ENCODE data around the gene MBLAC1. TPM values are rescaled to one million over a fixed set of nuclear protein-coding genes. Genes with fewer than 3 reads are reported as not detected.

MBLAC1 gene
- total RNA-seq, 4 donors from 2014 or later, result 3.0 to 12.5 (median 6.1) TPM

DNA sequence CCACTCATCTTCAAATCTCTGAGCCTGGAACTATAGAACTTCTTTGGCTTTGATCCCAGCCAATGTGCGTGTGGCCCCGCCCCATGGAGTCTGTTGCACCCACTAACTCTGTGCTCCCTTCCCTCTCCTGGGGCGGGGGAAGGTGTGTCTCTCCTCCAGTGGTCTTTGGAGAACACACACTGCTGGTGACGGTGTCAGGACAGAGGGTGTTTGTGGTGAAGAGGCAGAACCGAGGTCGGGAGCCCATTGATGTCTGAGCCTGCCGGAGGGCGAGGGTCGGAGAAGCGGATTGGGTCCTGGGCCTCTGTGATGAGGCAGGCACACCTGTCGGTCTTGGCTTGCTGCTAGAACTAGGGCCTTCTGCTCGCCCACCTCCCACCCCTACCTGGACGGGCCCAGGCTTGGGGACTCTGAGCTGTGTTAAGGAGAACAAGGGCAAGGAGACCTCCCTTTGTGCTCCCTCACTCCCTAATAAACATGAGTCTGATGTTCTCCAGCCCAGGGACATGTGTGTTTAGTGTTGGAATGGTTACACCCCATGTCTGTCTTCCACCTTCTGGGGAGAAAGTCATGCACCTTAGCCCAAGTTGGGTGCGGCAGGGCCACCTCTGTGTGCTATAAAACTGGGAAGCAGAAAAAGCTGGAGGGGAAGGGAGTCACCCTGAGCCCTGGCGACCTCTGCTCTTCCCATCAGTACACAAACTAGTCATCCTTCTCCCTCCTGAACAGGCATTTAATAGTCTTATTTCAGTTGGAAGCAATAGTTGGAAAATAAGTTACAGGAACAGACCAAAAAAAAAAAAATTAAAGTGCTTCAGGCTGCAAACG, 27.2 kb downstream of the MBLAC1 start:
- Histone ChIP-seq H3K36me3 (peaks cover 0 to 8% of the 10 kb centered on the region in 2 donors), H3K27ac (no peak overlapping the region), H3K4me3 (replicated peaks in 1 of 3) (no peak overlapping the region), H3K9me3 (no peaks in the 10 kb centered on the region), H3K27me3 (no peaks in the 10 kb centered on the region), H3K4me1 (peaks cover 11 to 20% of the 10 kb centered on the region in 2 donors)
- WGBS, 2 donors, result 86 to 91% methylated on average over 16 of the region's 16 CpGs
- DNase-seq, result no peak
- intact Hi-C loops (cut with DNase I), result no loop called here
- TF ChIP-seq, protein P1, sequence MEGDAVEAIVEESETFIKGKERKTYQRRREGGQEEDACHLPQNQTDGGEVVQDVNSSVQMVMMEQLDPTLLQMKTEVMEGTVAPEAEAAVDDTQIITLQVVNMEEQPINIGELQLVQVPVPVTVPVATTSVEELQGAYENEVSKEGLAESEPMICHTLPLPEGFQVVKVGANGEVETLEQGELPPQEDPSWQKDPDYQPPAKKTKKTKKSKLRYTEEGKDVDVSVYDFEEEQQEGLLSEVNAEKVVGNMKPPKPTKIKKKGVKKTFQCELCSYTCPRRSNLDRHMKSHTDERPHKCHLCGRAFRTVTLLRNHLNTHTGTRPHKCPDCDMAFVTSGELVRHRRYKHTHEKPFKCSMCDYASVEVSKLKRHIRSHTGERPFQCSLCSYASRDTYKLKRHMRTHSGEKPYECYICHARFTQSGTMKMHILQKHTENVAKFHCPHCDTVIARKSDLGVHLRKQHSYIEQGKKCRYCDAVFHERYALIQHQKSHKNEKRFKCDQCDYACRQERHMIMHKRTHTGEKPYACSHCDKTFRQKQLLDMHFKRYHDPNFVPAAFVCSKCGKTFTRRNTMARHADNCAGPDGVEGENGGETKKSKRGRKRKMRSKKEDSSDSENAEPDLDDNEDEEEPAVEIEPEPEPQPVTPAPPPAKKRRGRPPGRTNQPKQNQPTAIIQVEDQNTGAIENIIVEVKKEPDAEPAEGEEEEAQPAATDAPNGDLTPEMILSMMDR (IDR thresholded peaks at IDR 0.05), result no peak
- TF ChIP-seq POLR2A (IDR thresholded peaks at IDR 0.05), result no peak

DNA sequence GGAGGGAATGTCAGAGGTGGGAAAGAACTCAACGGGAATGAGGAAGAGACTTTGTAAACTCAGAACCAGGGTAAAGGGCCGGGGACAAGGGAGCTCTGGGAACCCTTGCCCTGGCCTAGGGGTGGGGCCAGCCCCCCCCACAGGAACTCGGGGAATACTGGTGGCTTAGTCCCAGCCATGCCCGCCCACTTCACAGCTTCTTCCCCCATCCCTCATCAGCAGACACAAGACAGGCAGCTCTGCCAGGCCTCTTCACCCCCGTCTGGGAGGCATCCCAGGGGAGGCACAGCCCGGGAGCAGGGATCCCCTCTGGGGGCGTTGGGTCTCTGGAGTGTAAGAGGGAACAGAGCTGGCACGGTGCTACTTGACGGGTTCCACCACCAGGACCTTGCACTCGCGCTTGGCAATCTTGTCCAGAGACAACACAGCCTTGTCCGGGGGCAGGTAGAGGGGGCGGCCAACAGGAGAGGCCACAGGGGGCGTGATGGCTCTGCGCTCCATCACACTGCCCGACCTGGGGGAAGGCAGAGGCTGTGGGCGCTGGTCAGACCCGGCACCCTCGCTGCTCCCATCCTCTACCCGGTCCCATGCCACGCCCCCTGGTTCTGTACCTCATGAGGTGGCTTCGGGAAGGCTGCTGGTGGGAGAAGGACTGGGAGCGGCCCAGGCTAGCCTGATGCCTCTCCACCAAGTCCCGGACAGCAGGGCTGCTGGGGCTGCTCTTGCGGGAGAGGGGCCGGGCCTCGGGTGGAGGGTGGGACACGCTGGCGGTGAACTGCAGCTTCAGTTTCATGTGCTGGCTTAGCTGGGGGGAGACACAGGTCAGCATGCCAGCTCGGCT, 28.1 kb downstream of the MBLAC1 start:
- H3K36me3 ChIP-seq, result peaks cover 0 to 8% of the 10 kb centered on the region in 2 donors
- H3K4me3 ChIP-seq (replicated peaks in 1 of 3), result no peak overlapping the region
- DNase-seq, result no peak
- TF ChIP-seq POLR2A (IDR thresholded peaks at IDR 0.05), result no peak
- TF ChIP-seq, protein P1 (IDR thresholded peaks at IDR 0.05), result no peak
- WGBS, 2 donors, result 58 to 74% methylated on average over 12 to 13 of the region's 30 CpGs
- H3K27me3 ChIP-seq, result no peaks in the 10 kb centered on the region
- H3K9me3 ChIP-seq, result no peaks in the 10 kb centered on the region
- H3K27ac ChIP-seq, result no peak overlapping the region
- intact Hi-C loops (cut with DNase I), result no loop called here
- H3K4me1 ChIP-seq, result peaks cover 13 to 15% of the 10 kb centered on the region in 2 donors

DNA sequence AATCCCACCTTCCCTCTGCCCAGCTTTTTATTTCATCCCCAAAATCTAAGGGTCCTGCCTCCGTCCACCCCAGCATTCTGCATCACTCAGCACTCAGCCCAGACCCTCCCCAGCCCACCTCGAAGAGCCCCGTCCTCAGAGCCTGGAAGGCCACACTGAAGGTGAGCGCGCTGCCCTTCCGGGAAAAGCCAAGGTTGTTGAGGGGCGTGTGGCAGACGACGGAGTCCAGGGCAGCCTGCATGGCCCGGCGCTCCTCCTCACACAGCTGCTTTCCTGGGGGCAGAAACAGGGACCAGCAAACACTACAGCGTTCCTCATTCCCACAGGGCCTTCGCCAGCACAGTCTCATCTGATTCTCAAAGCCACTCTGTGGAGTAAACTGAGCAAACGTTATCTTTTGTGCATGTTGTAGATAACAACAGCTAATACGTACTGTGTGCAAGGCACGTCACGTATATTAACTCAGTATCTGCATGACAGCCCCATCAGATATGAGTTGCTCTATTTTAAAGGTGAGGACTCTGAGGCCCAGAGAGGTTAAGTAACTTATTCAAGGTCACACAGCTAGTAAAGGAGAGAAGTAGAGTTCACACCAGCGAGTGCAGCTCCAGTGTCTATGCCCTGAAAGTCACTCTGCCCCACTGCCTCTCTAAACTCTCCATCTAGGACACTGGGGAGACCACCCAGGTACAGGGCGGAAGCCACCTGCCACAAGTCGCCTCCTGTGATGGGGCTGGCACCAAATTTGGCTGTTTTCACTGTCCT, 29.0 kb downstream of the MBLAC1 start:
- H3K27me3 ChIP-seq, result no peaks in the 10 kb centered on the region
- H3K36me3 ChIP-seq, result peaks cover 0 to 8% of the 10 kb centered on the region in 2 donors
- no peak overlapping the region for H3K27ac ChIP-seq
- intact Hi-C loops (cut with DNase I), result no loop called here
- no peaks in the 10 kb centered on the region for H3K9me3 ChIP-seq
- no peak overlapping the region for H3K4me3 ChIP-seq (replicated peaks in 1 of 3)
- TF ChIP-seq POLR2A (IDR thresholded peaks at IDR 0.05), result no peak
- TF ChIP-seq, protein P1 (IDR thresholded peaks at IDR 0.05), result no peak
- H3K4me1 ChIP-seq, result peaks cover 13% of the 10 kb centered on the region in 2 donors
- no peak for DNase-seq
- WGBS, 2 donors, result 96 to 97% methylated on average over 18 to 20 of the region's 20 CpGs

- no peak overlapping the region for H3K27ac ChIP-seq
- no peak overlapping the region for H3K4me3 ChIP-seq (replicated peaks in 1 of 3)
Measured at GRCh38 chr7:100156331-100157068, 29.7 kb downstream of the MBLAC1 start.

More at GRCh38 chr7:100156331-100157068, 29.7 kb downstream of the MBLAC1 start:
- DNase-seq, result no peak
- intact Hi-C loops (cut with DNase I), result no loop called here
- Histone ChIP-seq H3K36me3 (peaks cover 0 to 8% of the 10 kb centered on the region in 2 donors), H3K9me3 (no peaks in the 10 kb centered on the region), H3K27me3 (no peaks in the 10 kb centered on the region), H3K4me1 (peaks cover 13% of the 10 kb centered on the region in 2 donors)
- 84 to 91% methylated on average over 16 of the region's 16 CpGs for WGBS, 2 donors
- TF ChIP-seq, protein P1 (IDR thresholded peaks at IDR 0.05), result no peak
- TF ChIP-seq POLR2A (IDR thresholded peaks at IDR 0.05), result no peak
